ENCODE results near the gene IL37. TPM values are rescaled to one million over a fixed set of nuclear protein-coding genes. Genes with fewer than 3 reads are reported as not detected.

Gene IL37
- total and polyA plus RNA-seq, 2 experiments from 2014 or later: not detected

GRCh38 chr2:112923237-112923966 lies 12.4 kb downstream of the IL37 start:
- Mint-ChIP-seq H3K4me1 (peaks cover 4% of the 10 kb centered on the region), H3K27me3 (ENCODE audit: insufficient read depth, low read depth, poor library complexity) (no peaks in the 10 kb centered on the region), H3K36me3 (ENCODE audit: low read depth) (no peaks in the 10 kb centered on the region; the same call in 2 of the 3 replicates), H3K4me3 (no peak overlapping the region), H3K9me3 (peaks cover 9% of the 10 kb centered on the region), H3K27ac (no peak overlapping the region)
- no peaks in the 10 kb centered on the region for H4K20me1 ChIP-seq (replicated peaks; ENCODE audit: insufficient read depth)
- ATAC-seq (no peak; the same call in 2 of the 3 replicates), DNase-seq (ENCODE audit: low spot score) (no peak)
- H3K9me2 ChIP-seq (ENCODE audit: insufficient read depth): peaks cover 8% of the 10 kb centered on the region; the same call in 1 of the 2 replicates
- TF ChIP-seq POLR2AphosphoS5 (IDR thresholded peaks at IDR 0.05; ENCODE audit: low read depth) (no peak), STAT1 (IDR thresholded peaks at IDR 0.05; ENCODE audit: unreplicated experiment) (no peak), CREB1 (CRISPR knock-in tag; IDR thresholded peaks at IDR 0.05; ENCODE audit: low read depth) (no peak), ZNF331 (CRISPR knock-in tag; IDR thresholded peaks at IDR 0.05; ENCODE audit: low read depth) (no peak), NANOG (IDR thresholded peaks at IDR 0.05; ENCODE audit: borderline replicate concordance) (no peak), ZNF462 (CRISPR knock-in tag; IDR thresholded peaks at IDR 0.05) (no peak), REST (IDR thresholded peaks at IDR 0.05; ENCODE audit: unreplicated experiment) (no peak), ZNF114 (CRISPR knock-in tag; IDR thresholded peaks at IDR 0.05) (no peak), CTCF (conservative IDR thresholded peaks at IDR 0.05; ENCODE audit: low read depth in 2 of 2) (no peak), JUNB (IDR thresholded peaks at IDR 0.05; ENCODE audit: unreplicated experiment) (no peak), EZH2 (IDR thresholded peaks at IDR 0.05; ENCODE audit: low read depth, unreplicated experiment) (no peak), EZH2phosphoT487 (IDR thresholded peaks at IDR 0.05; ENCODE audit: unreplicated experiment) (no peak), ETS1 (IDR thresholded peaks at IDR 0.05) (no peak)
- no peak overlapping the region for H3K4me3 ChIP-seq
- H3F3A ChIP-seq (replicated peaks; ENCODE audit: low read depth): no peaks in the 10 kb centered on the region
- no peak overlapping the region for H2AFZ ChIP-seq
- H3K79me2 ChIP-seq (replicated peaks; ENCODE audit: insufficient read depth): no peaks in the 10 kb centered on the region
- H3K27me3 ChIP-seq (ENCODE audit: insufficient read depth): no peaks in the 10 kb centered on the region
- no peak overlapping the region for H3K4me2 ChIP-seq
- H3K27ac ChIP-seq (ENCODE audit: low read depth): no peak overlapping the region
- H3K36me3 ChIP-seq (ENCODE audit: insufficient read depth): no peaks in the 10 kb centered on the region
- no peaks in the 10 kb centered on the region for H3K4me1 ChIP-seq (ENCODE audit: insufficient read depth)
